SIG-M5 treated with dmso at 0.1 percent for 504 hours (cell line): ENCODE results near the gene TOM1L1.
A peak's percentile ranks its signal among the peaks of the same experiment; 100 is the strongest.
"Not testable (repeated sequence)": the region's sequence is repeated elsewhere in the genome, so short reads cannot be mapped to it uniquely, and the experiment has no call there.

Source experiments
- DNase-seq: peaks from one replicate; lab custom pipeline; 2025; ENCODE audit not compliant: unreplicated experiment; lab: John Stamatoyannopoulos, UW

The TOM1L1 gene

GRCh38 chr17:54900457-54901229 is at the start of gene TOM1L1:
TOM1L1 (plus strand) TSS chr17:54900852; CDS start chr17:54900866, 14 bp downstream.
- DNase-seq, result peak; percentile 59

- DNase-seq, result no peak
These were observed 41.5 kb upstream of the TOM1L1 start for GRCh38 chr17:54859187-54859586.

GRCh38 chr17:54860617-54861470 is 39.8 kb upstream of the TOM1L1 start:
- DNase-seq, result no peak

- no peak for DNase-seq
These were observed 39.1 kb upstream of the TOM1L1 start for GRCh38 chr17:54861471-54861983.

- DNase-seq, result no peak
These were observed 37.5 kb upstream of the TOM1L1 start for GRCh38 chr17:54863176-54863575.

GRCh38 chr17:54864070-54864469 is 36.6 kb upstream of the TOM1L1 start:
- DNase-seq, result no peak

- no peak for DNase-seq
These were observed 35.9 kb upstream of the TOM1L1 start for GRCh38 chr17:54864636-54865356.

GRCh38 chr17:54867634-54868033 is 33.0 kb upstream of the TOM1L1 start:
- DNase-seq, result no peak

GRCh38 chr17:54870671-54871175 is 29.9 kb upstream of the TOM1L1 start:
- DNase-seq, result no peak

GRCh38 chr17:54875906-54876305 is 24.7 kb upstream of the TOM1L1 start:
- DNase-seq, result not testable (repeated sequence)

- no peak for DNase-seq
These were observed 23.9 kb upstream of the TOM1L1 start for GRCh38 chr17:54876656-54877195.

- no peak for DNase-seq
These were observed 19.2 kb upstream of the TOM1L1 start for GRCh38 chr17:54881255-54881972.

- no peak for DNase-seq
These were observed 18.3 kb upstream of the TOM1L1 start for GRCh38 chr17:54882371-54882770.

GRCh38 chr17:54882950-54883349 is 17.7 kb upstream of the TOM1L1 start:
- no peak for DNase-seq

- DNase-seq, result no peak
These were observed 16.7 kb upstream of the TOM1L1 start for GRCh38 chr17:54883939-54884338.

GRCh38 chr17:54887787-54888186 is 12.9 kb upstream of the TOM1L1 start:
- DNase-seq, result no peak

- DNase-seq, result no peak
These were observed 12.4 kb upstream of the TOM1L1 start for GRCh38 chr17:54888254-54888653.

GRCh38 chr17:54888981-54889380 is 11.7 kb upstream of the TOM1L1 start:
- no peak for DNase-seq

- peak; percentile 67 for DNase-seq
These were observed 9.4 kb upstream of the TOM1L1 start for GRCh38 chr17:54891176-54891821.

GRCh38 chr17:54892360-54892759 is 8.3 kb upstream of the TOM1L1 start:
- no peak for DNase-seq
